Right hindlimb (tissue), 1 donor: Measurements from ENCODE around the gene GOLIM4.
"Not testable (repeated sequence)": the region's sequence is repeated elsewhere in the genome, so short reads cannot be mapped to it uniquely, and the experiment has no call there.

Experiments
- DNase-seq: peaks from one replicate; pipeline ENCODE4 v3.0.0-alpha.2; 2018

Gene GOLIM4

DNA sequence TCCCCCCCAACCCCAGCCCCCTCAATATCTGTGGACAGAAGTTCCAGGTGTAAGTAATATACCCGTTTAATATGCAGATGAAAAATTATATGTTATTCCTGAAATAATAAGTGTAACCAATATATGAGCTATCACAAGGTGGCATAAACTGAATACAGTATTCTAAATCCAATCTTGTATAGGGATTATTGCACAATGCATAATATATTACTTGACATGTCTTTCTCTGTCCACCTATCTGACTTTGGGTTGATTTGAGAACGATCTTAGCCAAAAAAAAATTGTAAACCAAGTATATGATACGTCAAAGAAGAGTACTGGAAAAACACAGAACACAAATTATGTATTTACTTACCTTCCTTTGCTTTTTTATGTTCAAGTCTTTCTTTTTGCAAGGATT lies 47.8 kb downstream of the GOLIM4 start:
- no peak for DNase-seq

DNA sequence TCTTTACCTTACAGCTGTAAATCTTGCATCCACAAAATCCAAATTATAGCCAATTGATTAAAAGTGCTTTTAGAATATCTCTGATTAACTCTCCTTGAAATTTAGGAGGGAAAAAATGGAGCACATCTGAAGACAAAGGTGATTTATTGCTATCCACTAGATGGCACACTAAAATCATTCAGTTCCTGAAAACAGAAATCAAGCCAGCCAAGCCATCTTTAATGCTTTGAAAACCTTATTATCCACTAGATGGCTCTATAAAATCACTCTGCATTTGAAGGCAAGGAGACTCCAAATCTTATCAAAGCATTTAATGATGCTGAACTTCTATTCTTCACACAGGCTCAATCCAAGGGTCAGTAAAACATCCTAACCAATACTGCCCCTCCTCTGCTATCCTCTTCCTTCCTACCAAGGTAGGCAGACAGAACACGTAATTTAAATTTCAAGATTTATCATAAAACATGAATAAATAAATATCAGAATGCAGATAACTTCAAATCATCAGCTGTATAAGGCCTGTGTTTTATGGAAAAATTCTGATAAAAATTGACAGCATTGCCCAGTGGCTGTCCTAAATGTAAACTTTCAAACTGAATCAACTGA lies 48.4 kb downstream of the GOLIM4 start:
- DNase-seq: no peak

DNA sequence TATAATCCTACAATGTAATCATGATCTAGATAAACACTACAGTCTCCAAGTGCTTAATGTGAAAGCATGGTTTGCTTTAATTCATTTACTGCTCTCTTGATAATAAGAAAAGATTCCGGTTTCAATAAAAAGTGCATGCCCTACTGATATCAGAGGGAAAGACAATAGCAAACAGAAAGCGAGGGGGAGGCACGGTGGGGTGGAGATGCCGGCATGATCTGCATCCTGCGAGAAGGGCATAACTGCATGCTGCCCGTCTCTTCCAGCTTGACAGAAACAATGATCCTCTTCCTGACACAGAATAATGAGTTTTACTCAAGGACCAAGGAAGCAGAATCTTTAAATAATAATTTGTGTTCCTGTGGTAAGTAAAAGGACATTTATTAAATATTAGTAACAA lies 51.7 kb downstream of the GOLIM4 start:
- DNase-seq: no peak

DNA sequence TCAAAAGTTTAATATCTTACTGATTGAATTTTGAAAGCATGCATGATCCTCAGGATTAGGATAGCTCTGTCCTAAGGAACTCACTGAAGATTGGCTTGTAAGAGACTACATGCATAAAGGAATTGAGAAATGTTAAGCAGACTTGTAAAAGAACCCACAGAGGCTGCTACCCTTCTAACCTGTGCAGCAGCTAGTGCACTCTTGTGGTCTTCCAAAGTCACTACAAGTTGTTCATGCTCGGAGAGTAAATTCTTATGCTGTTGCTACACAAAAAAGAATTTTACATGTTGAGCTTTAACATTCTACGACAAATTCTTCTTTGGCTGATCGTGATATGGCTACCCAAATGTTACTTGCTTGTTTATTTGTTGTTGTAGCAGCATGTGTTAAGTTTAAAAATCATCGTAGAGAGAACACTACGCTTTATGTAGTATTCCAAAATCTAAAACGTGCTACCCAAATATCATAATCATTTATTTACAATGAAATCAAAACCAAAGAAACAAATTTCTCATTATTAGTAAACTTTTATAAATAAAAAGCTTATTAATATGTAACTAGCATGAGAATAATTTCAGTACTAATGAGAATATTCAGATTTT lies 55.0 kb downstream of the GOLIM4 start:
- no peak for DNase-seq

- no peak for DNase-seq
Measured at GRCh38 chr3:168037020-168037419, 58.7 kb downstream of the GOLIM4 start.

DNA sequence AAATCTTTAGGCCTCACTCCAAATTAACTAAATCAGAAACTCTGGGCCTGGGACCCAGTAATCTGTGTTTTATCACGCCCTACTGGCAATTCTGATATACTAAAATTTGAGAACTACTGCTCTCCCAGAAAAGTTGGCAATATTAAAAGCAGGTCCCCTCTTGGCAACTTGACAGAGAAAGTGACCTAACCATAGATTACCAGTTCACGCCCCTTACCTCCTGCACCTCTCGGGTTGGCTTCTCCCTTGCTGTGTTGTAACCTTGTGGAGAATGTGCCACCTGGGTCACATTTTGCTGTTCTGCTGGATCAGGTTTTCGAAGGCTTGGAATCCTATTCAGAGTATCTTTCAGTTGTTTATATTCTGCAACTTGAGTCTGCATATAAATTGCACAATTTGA lies 59.1 kb downstream of the GOLIM4 start:
- no peak for DNase-seq

DNA sequence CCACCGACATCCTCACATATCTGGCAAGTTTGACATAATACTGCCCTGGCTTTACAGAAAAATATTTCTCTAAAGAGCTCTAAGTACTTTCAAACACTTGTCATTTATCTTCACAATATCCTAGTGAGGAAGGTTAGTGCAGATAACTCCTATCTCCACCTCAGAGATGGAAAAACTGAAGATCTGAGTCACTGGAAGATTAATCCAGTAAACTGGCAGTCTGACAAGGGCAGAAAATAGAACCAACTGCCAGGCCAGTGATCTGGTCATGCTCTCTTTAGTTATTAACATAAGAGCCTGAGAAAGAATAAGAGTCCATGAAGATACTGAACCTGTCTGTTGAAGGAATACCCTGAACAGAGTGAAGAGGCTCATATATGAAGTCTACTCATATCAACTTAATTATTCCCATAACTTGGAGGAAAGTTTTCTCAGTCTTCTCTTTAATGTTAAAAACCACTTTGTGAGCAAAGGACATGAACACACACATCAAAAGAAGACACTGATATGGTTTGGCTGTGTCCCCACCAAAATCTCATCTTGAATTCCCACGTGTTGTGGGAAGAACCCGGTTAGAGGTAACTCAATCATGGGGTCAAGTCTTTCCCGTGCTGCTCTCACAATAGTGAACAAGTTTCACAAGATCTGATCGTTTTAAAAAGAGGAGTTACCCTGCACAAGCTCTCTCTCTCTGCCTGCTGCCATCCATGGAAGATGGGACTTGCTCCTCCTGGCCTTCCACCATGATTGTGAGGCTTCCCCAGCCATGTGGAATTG lies 61.4 kb downstream of the GOLIM4 start:
- no peak for DNase-seq

- DNase-seq: no peak
Measured at GRCh38 chr3:168030577-168030976, 65.1 kb downstream of the GOLIM4 start.

DNA sequence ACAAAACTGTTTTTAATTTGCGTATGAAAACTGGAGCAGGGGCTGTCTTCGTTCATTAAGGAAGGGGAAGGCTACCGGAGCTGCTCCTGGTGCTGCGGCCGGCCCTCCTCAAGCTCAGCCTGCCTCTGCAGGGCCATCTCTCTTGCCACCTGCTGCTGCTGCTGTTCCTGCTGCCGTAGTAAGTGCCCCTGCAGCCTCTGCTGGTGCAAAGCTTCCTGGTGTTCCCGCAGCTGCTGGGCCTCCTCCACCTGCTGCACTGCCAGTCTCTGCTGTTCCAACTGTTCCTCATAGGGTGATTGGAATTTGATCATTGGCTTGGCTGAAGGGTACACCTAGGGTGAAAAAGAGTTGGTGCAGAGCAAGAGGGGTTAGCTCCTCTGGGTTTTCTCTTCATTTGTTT lies 66.0 kb downstream of the GOLIM4 start:
- no peak for DNase-seq

- DNase-seq: no peak
Measured at GRCh38 chr3:168028086-168028485, 67.6 kb downstream of the GOLIM4 start.

DNA sequence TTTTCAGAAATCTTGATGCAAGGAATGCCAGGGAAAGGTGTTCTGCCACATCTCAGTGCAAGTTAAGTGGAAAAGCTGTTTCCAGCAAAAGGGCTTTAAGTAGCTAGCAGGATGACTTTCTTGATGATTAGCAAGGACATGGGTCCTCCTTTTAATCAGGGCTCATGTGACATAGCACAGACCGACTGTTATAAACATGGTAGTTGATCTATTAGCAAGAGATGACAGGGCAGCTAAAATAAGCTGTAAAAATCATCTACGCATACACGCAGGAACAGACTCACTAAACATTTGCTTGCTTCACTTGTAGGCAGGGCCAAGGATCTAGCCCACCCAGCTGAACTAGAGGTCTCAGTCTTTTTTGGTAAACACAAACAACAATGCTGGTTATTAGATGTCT lies 69.0 kb downstream of the GOLIM4 start:
- DNase-seq: no peak

GRCh38 chr3:168025076-168025475 lies 70.6 kb downstream of the GOLIM4 start:
- DNase-seq: no peak

DNA sequence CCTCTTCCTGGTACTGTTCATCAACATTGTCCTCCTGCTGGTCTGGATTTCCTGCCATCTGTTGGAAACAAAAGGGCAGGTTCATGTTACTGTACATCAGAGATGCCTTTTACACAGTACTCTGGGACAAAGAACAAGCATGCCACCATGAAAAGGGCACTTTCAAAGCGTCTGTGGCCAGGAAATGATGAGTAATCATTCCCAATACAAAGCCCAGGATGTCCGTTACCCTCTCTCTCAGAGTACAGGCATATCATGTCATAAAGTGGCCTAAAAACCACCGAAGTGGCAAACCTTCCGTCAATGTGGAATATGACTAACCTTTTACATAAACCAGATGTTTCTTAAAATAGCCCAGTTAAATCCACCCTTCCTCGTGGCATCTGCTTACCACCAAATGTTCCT lies 71.2 kb downstream of the GOLIM4 start:
- DNase-seq: peak; percentile 19

GRCh38 chr3:168021737-168022450 lies 73.8 kb downstream of the GOLIM4 start:
- DNase-seq: no peak

DNA sequence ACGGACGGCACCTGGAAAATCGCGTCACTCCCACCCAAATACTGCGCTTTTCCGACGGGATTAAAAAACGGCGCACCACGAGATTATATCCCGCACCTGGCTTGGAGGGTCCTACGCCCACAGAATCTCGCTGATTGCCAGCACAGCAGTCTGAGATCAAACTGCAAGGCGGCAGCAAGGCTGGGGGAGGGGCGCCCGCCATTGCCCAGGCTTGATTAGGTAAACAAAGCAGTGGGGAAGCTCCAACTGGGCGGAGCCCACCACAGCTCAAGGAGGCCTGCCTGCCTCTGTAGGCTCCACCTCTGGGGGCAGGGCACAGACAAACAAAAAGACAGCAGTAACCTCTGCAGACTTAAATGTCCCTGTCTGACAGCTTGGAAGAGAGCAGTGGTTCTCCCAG lies 84.4 kb downstream of the GOLIM4 start:
- not testable (repeated sequence) for DNase-seq

DNA sequence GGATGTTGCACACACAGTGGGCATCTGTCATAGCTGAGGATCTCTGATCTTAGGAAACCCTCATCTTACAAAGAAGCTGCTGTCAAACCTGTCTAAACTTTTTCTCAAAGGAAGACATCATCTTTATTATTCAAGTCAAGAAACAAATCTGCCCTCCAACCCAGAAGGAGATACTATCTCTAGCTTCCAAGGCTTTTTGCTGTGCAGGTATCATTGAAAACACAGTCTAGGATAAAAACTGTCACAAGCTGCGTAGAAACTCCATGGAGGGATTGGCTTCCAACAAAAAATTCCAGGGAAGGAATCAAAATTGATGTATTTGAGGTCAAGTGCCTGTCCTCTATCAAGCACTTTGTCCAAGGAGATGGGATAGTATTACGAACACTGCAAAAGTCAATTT lies 89.1 kb downstream of the GOLIM4 start:
- no peak for DNase-seq

- no peak for DNase-seq
Measured at GRCh38 chr3:168003911-168004310, 91.8 kb downstream of the GOLIM4 start.

GRCh38 chr3:168002786-168003368 lies 92.8 kb downstream of the GOLIM4 start:
- DNase-seq: peak; percentile 36

GRCh38 chr3:168001244-168001643 lies 94.5 kb downstream of the GOLIM4 start:
- no peak for DNase-seq

GRCh38 chr3:167998253-167998652 lies 97.5 kb downstream of the GOLIM4 start:
- no peak for DNase-seq

DNA sequence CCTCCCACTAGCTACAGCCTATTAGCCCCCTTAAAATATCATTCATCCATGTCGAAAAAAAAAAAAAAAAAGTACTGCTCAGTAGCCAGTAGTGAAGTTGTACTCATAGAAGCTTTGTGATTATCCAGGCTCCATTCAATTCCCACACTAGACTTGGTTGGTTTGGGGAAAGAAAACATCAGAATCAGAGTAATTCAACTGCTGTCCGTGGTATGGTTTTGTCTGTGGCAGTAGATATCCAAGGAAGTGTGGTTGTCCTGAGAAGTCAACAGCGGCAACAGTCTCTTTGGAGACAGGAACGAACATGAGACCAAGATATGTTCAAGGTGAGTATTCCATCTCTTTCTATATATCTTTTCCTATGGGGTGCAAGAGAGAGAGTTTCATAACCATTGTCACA lies 99.2 kb downstream of the GOLIM4 start:
- DNase-seq: no peak

DNA sequence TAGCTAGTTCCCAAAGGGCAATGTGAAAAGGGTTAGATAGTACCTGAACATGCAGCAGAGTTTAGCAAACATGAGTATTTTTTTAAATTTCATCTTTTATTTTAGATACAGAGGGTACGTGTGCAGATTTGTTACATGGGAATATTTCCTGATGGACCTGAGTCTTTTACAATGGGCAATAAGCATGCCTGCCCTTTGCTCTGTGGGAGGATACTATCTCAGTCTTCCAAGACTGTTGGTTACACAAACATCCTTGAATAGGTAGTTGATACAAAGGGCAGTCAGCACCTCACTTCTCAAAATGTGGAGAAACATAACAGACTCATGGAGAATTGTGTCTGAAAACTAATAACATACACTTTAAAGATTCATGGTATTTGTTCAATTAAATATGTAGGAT lies 103.3 kb downstream of the GOLIM4 start:
- DNase-seq: no peak

DNA sequence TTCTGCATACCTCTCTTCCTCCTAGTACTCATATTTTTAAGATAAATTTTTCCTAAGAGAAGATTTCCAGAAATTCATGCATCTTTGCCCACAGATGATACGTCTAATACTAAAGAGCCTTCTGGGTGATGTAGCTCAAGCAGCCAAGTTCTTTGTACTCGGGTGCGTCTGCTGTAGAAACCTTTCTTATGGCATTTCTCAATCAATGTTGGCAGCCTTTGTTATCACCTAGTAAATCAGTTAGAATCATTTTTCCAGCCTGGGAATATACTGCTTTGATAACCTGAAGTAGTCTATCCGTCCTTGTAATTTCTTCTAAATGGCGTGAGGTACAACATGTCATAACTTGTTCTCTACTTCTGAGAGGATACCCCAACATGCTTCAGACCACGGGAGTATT lies 104.5 kb downstream of the GOLIM4 start:
- no peak for DNase-seq
